IgD-negative memory B cell (primary cell): ENCODE results near the gene UPF1. TPM values are rescaled to one million over a fixed set of nuclear protein-coding genes. Genes with fewer than 3 reads are reported as not detected.
"Not testable (repeated sequence)": the region's sequence is repeated elsewhere in the genome, so short reads cannot be mapped to it uniquely, and the experiment has no call there.

Source experiments
- H3K27ac Mint-ChIP-seq, 3 donors: one replicate each; pipeline ENCODE4 v1.8.0; 2020 to 2022; ENCODE audit warnings: mild to moderate bottlenecking in 3 of 3, mixed read lengths in 3 of 3, moderate library complexity in 1 of 3
- H3K27me3 Mint-ChIP-seq: one replicate; pipeline ENCODE4 v1.8.0; 2021; ENCODE audit warnings: mixed read lengths
- H3K36me3 Mint-ChIP-seq: one replicate; pipeline ENCODE4 v1.8.0; 2020; ENCODE audit warnings: mild to moderate bottlenecking, mixed read lengths
- H3K4me1 Mint-ChIP-seq, 3 donors: one replicate each; pipeline ENCODE4 v1.8.0; 2020 to 2022; ENCODE audit warnings: mixed read lengths in 3 of 3, mild to moderate bottlenecking in 1 of 3
- H3K4me3 Mint-ChIP-seq, 4 donors: one replicate each; pipeline ENCODE4 v1.8.0; 2020 to 2022; ENCODE audit warnings: mild to moderate bottlenecking in 4 of 4, mixed read lengths in 4 of 4, moderate library complexity in 3 of 4
- H3K9me3 Mint-ChIP-seq, 3 donors: one replicate each; pipeline ENCODE4 v1.8.0; 2020 to 2021; ENCODE audit warnings: mixed read lengths in 3 of 3, mild to moderate bottlenecking in 1 of 3
- polyA plus RNA-seq: library from polyadenylated mRNA; unstranded; fragments of 300-500 nt; fragmentation: Illumina TruSeq; gene quantifications from one replicate; pipeline ENCODE4 v1.2.3, GENCODE V29; 2021

UPF1 gene
- polyA plus RNA-seq, 1 donor from 2014 or later, result 14.6 TPM

GRCh38 chr19:18906605-18907519 lies 75.1 kb downstream of the UPF1 start:
- Mint-ChIP-seq H3K4me3 (no peak overlapping the region), H3K9me3 (no peaks in the 10 kb centered on the region), H3K36me3 (peaks cover 2% of the 10 kb centered on the region), H3K4me1 (peaks cover 0 to 2% (median 0%) of the 10 kb centered on the region in 3 donors), H3K27ac (no peak overlapping the region), H3K27me3 (no peaks in the 10 kb centered on the region)

- peaks cover 0 to 6% (median 3%) of the 10 kb centered on the region in 3 donors for H3K4me1 Mint-ChIP-seq
- H3K4me3 Mint-ChIP-seq, result no peak overlapping the region
- H3K27ac Mint-ChIP-seq, result peak overlapping the region in 1 of 3 donors; percentile 81
- no peaks in the 10 kb centered on the region for H3K27me3 Mint-ChIP-seq
- H3K9me3 Mint-ChIP-seq, result no peaks in the 10 kb centered on the region
- peaks cover 3% of the 10 kb centered on the region for H3K36me3 Mint-ChIP-seq
Measured at GRCh38 chr19:18908917-18909619, 77.3 kb downstream of the UPF1 start.

- peaks cover 0 to 6% (median 4%) of the 10 kb centered on the region in 3 donors for H3K4me1 Mint-ChIP-seq
- no peak overlapping the region for H3K27ac Mint-ChIP-seq
- H3K9me3 Mint-ChIP-seq, result no peaks in the 10 kb centered on the region
- no peak overlapping the region for H3K4me3 Mint-ChIP-seq
- H3K36me3 Mint-ChIP-seq, result peaks cover 3% of the 10 kb centered on the region
- H3K27me3 Mint-ChIP-seq, result no peaks in the 10 kb centered on the region
Measured at GRCh38 chr19:18910010-18910409, 78.3 kb downstream of the UPF1 start.

GRCh38 chr19:18910801-18911436 lies 79.2 kb downstream of the UPF1 start:
- Mint-ChIP-seq H3K27ac (no peak overlapping the region), H3K27me3 (no peaks in the 10 kb centered on the region), H3K4me1 (peaks cover 4 to 11% (median 8%) of the 10 kb centered on the region in 3 donors), H3K36me3 (peaks cover 5% of the 10 kb centered on the region), H3K4me3 (no peak overlapping the region), H3K9me3 (no peaks in the 10 kb centered on the region)

GRCh38 chr19:18912933-18913332 lies 81.2 kb downstream of the UPF1 start:
- H3K27me3 Mint-ChIP-seq, result no peaks in the 10 kb centered on the region
- no peaks in the 10 kb centered on the region for H3K9me3 Mint-ChIP-seq
- H3K27ac Mint-ChIP-seq, result peak overlapping the region in 1 of 3 donors; percentile 68
- peaks cover 5% of the 10 kb centered on the region for H3K36me3 Mint-ChIP-seq
- peak overlapping the region in 1 of 4 donors; percentile 47 for H3K4me3 Mint-ChIP-seq
- peaks cover 4 to 16% (median 13%) of the 10 kb centered on the region in 3 donors for H3K4me1 Mint-ChIP-seq

- no peak overlapping the region for H3K4me3 Mint-ChIP-seq
- H3K36me3 Mint-ChIP-seq, result peaks cover 5% of the 10 kb centered on the region
- H3K27me3 Mint-ChIP-seq, result no peaks in the 10 kb centered on the region
- H3K27ac Mint-ChIP-seq, result peak overlapping the region in 1 of 3 donors; percentile 23
- H3K4me1 Mint-ChIP-seq, result peaks cover 4 to 20% (median 17%) of the 10 kb centered on the region in 3 donors
- H3K9me3 Mint-ChIP-seq, result no peaks in the 10 kb centered on the region
Measured at GRCh38 chr19:18913466-18913865, 81.7 kb downstream of the UPF1 start.

- H3K27me3 Mint-ChIP-seq, result no peaks in the 10 kb centered on the region
- H3K36me3 Mint-ChIP-seq, result peaks cover 5% of the 10 kb centered on the region
- H3K9me3 Mint-ChIP-seq, result no peaks in the 10 kb centered on the region
- peak overlapping the region in 1 of 3 donors; percentile 36 for H3K27ac Mint-ChIP-seq
- peaks cover 4 to 33% (median 26%) of the 10 kb centered on the region in 3 donors for H3K4me1 Mint-ChIP-seq
- peak overlapping the region; percentile 8 to 86 (median 66) for H3K4me3 Mint-ChIP-seq
Measured at GRCh38 chr19:18915639-18916038, 83.9 kb downstream of the UPF1 start.

- H3K27me3 Mint-ChIP-seq, H3K27ac Mint-ChIP-seq, H3K36me3 Mint-ChIP-seq, H3K9me3 Mint-ChIP-seq: not testable (repeated sequence)
- peak overlapping the region; percentile 51 to 82 (median 70) for H3K4me3 Mint-ChIP-seq
- peaks cover 4 to 36% (median 26%) of the 10 kb centered on the region in 3 donors for H3K4me1 Mint-ChIP-seq
Measured at GRCh38 chr19:18917593-18917992, 85.8 kb downstream of the UPF1 start.

Other genes with a start within 250 kb of the UPF1 start
- 138 TPM for gene REX1BD, start 243.2 kb upstream of the UPF1 start, polyA plus RNA-seq
- 0.38 TPM for gene CRLF1, start 225.2 kb upstream of the UPF1 start, polyA plus RNA-seq
- gene TMEM59L, start 219.1 kb upstream of the UPF1 start, polyA plus RNA-seq, result not detected
- gene KLHL26, start 194.9 kb upstream of the UPF1 start, polyA plus RNA-seq, result 3.2 TPM
- 1.7 TPM for gene CRTC1, start 148.3 kb upstream of the UPF1 start, polyA plus RNA-seq
- not detected for gene COMP, start 40.7 kb upstream of the UPF1 start, polyA plus RNA-seq
- not detected for gene CERS1, start 64.2 kb downstream of the UPF1 start, polyA plus RNA-seq
- 295 TPM for gene COPE, start 87.4 kb downstream of the UPF1 start, polyA plus RNA-seq
- 30.2 TPM for gene DDX49, start 87.8 kb downstream of the UPF1 start, polyA plus RNA-seq
- gene HOMER3, start 109.3 kb downstream of the UPF1 start, polyA plus RNA-seq, result 25.2 TPM
- 11.8 TPM for gene SUGP2, start 201.6 kb downstream of the UPF1 start, polyA plus RNA-seq
- 27.9 TPM for gene ARMC6, start 201.6 kb downstream of the UPF1 start, polyA plus RNA-seq
- gene SLC25A42, start 232.0 kb downstream of the UPF1 start, polyA plus RNA-seq, result 35.9 TPM